ENCODE data around the gene FGD5.

The FGD5 gene

GRCh38 chr3:14857506-14857905 lies 38.7 kb downstream of the FGD5 start:
- DNase-seq, result no peak

DNA sequence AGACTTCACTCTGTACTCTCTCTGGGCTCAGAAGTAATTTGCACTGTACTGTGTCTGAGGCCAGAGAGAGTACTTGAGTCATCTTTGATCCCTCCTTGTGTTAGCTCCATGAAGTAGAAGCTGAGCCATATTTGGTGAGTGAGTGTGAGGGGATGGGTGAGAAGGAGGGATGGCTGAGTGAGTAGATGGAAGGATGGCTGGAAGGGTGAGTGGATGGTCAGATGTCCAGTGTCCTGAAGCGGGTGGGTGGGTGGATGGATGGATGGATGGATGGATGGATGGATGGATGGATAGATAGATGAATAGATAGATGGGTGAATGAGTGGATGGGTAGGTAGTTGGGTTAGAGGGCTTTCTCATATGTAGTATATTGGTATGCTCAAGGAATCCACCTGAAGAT lies 39.3 kb downstream of the FGD5 start:
- DNase-seq, result no peak

DNA sequence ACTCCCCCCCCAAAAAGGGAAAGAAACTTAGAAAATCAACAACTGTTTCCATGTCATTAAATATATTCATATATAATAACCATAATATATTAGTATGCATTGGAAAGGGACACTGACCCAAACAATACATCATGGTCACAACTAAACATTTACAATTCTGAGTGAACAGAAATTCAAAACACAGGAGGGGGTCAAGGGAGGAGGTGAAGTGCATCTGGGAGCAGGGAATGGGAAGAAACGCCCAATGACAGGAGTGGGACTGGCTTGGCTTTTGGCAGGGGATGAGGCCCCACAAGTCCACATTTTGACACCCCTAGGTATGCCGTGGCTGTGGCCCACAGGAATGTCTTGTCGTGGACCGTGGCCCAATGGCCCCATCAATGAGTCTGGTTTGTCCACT lies 41.1 kb downstream of the FGD5 start:
- no peak for DNase-seq

DNA sequence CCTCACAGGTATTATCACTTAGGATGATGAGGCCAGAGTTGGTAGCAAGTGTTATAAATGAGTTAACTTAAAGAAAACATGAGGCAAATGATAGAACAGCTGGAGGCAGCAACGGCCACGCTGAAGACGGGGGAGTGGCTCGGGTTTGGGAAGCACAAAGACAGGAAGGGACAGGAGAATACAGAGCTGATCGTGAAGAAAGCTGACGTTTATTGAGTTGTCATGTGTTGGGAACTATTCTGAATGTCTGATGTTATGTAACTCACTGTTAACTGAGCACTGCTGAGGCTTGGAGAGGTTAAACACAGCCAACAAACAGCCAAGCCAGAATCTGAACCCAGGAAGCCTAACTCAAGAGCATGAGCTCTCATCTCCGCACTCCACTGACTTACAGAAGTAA lies 42.3 kb downstream of the FGD5 start:
- DNase-seq, result no peak

DNA sequence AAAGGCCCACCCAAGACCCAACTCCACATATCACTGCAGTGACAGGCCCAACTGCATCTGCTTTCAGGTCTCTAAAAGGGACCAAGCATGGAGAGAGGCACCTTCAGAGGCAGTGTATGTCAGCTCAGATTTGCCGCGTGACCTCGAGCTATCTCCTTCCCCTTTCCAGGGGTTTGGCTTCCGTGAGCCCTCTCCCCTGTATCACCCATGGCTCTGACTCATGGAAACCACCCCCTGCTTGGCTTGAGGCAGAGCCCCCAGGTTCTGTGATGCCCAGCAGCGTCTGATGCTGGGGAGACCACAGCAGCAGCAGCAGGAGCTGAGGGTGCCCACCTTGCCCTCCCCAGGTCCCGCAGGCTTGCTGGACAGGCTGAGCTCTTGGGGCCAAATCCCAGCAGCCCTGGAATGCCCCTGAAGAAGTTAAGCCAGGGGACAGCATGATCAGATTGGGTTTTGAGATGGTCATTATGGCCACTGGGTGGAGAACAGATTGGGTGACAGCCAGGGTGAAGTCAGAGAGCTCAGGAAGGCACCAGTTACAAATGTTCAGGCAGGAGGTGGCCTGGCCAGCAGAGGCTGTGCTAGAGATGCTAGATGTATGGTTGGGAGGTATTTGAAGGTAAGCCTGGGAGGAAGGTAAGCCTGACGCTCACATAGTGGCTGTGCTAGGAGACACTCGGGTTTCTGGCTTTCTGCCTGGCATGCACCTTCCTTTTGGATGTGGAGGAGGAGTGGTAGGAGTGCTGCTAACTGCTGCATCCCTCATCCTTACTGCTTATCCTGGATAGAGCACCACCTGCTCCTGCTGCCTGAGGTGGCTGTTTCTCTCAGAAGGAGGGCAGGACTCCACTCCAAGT lies 42.9 kb downstream of the FGD5 start:
- DNase-seq, result no peak

DNA sequence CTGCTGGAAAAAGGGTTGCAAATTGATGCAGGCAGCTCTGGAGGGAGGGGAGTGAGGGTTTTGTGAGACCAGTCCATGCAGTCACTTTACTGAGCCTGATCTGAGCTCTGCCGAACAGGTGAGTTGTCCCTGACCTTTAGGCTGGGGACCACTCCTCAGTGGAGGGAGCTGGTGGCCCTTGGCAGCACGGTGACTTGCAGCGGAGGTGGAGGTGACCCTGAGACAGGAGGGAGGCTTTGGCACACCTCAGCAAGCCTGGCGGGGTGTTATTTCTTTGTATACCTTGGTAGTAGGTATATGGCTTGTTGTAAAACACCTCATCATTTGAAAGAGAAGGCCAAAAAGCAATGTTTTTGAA lies 43.5 kb downstream of the FGD5 start:
- DNase-seq, result no peak

DNA sequence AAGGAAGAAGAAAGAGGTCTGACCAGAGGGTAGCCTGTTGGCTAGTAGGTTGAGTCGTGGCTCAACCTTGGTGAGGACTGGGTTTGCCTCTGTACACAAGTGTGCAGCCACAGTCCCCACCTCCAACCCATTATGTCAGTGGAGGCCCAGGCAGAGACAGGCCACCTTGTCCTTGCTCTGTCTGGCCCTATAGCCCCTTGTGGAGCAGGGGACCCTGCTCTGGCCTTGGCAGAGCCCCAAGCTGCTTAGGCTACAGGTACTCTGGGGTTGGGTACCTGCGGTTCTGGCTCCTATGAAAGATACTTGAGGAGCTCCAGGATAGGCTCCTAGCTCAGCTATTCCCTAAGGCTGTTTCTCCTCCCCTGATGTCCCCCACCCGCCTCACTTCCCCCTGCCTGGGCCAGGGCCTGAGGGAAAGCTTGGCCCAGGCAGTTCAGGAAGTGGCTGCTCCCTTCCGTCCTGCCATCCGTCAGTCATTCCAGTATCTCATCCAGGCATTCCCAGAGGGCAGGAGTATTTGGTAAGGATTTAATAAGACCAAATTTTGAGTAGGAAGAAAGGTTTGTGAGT lies 44.0 kb downstream of the FGD5 start:
- no peak for DNase-seq

DNA sequence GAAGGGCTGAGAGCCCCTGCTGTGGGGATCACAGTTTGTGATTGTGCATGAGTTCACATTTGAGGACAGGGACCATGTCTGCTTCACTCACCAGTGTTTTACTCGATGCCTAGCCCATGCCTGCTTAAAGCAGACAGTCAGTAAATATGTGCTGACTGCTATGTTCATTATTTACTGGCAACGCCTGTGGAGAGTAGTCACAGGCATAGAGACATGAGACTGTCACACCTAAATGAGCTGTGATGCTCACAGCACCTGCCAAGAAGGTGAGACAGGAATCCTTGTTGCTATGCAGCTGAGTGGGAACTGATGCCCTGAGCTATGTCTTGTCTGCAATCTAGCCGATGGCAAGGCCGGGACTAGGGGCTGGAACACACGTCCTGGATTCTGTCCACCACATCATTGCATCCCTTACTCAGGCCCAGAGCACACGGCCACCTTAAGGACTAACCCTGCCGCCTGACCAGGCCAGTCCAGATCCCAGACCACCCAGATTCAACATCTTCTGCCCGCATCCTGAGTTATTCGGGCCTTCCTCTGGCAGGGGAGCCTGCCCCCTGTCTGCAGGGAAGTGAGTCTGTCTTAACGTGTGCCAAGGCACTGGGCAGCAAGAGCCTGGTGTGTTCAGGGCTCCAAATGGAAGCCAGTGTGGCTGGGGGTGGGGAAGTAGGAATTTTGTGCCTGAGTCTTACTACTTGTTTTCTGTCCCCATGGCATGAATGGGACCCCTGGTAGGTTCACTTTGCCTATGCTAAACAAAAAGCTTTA lies 44.8 kb downstream of the FGD5 start:
- no peak for DNase-seq

DNA sequence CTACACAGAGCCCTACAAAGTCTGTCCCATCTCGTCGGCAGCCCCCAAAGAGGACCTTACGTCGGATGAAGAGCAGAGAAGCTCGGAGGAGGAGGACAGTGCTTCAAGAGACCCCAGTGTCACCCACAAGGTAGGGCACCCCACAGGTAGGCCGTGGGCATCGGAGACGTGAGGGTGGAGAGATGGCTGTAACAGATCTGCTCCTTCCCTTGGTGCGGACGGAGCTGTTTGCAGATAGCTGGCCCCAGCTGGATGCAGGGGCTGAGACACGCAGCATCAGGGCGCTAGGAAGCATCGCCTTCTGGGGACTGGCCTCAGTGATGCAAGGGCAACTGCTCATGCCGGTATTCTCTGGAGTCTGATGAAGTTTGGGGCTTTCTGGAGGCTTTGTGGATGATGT lies 45.4 kb downstream of the FGD5 start:
- no peak for DNase-seq

DNA sequence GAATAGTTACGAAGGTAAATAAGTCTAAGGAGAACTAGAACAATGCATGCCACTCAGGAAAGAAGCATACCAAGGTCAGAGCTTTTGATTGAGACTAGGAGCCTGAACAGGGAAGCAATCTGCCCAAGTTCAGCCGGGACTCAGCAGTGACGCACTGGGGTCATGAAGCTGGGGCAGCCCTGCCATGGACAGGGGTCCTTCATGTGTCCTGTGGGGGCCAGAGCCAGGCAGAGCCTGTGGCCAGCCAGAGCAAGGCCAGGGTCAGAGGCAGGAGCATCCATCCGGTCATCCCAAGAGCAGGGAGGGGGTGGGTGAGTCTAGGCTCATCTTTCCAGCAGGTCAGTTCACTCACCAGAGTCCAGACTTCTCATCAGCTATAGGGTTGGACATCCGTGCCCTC lies 47.9 kb downstream of the FGD5 start:
- no peak for DNase-seq

DNA sequence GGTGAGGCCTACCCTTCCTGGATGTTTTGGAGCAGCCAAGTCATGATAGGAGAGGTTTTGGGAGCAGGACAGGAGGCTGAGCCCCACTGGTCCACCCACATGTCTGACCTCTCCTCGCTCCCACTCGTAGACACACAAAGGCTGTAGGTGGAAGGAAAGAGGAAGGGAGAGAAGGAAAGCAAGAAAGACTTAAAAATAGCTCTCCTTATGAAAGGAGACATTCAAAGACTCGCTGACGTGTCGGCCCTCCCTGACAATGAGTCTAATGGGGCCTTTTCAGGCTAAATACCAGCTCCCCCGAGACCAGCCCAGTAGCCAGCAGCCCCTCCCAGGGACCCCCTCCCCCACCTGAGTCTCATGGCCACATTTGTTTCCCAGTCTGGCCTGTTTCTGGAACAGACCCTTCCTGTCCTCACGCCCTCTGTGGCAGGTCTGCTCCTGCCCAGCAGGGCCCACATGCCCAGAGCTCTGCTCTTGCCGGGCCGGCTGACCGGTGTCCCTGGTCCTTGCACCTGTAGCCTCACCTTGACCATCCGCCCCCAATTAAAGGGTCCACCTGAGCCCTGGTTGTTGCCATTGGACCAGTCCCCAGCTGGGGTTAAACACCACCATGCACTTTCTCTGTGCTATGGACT lies 49.3 kb downstream of the FGD5 start:
- DNase-seq, result no peak

DNA sequence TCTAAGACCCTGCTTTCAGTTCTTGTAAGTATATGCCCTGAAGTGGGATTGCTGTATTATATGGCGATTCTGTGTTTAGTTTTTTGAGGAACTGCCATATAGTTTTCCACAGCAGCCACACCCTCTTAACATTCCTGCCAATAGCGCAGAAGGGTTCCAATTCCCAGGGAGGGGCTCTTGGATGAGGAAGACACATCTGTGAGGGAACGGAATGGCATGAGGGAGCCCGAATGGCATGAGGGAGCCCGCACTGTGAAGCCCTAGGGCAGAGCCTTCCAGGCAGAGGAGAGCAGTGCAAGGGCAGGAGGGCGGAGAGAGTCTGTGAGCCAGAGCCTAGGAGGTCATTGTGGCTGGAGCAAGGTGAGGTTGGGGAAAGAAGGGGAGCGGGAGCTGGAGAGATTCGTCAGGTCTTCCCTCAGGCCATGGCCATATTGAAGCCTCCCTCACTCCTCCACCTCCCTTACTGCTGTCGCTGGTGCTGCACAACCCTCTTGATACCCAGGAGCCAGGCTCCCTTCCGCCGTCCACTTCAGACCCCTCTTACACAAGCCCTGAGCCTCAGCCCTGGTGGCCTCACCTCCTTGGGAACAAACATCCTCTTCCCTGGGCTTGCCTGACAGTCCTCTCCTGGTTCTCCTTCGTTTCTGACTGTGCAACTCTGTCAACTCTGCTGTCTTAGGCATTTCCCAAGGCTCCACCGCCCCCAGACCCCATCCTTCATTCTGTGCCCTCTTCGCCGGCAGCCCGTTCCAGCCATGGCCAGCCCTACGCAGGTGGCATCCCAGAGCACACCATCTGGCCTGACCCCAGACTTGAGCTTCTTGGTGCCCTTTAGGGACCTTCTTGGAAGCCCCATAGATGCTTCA lies 51.4 kb downstream of the FGD5 start:
- DNase-seq, result no peak

DNA sequence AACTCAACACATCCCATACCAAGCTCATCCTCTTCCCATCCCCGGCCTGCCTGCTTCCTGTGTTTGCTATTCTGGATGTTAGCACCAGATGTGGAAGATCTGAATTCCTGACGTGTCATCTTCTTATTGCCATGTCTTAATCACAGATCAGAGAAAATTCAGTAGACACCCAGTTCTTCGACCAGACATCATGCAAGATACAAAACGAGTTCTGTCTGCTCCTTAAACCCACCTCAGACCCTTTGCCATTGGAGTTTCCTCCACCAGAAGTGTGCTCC lies 52.0 kb downstream of the FGD5 start:
- no peak for DNase-seq

GRCh38 chr3:14871456-14872200 lies 52.9 kb downstream of the FGD5 start:
- DNase-seq, result no peak

GRCh38 chr3:14872706-14873105 lies 53.9 kb downstream of the FGD5 start:
- DNase-seq, result no peak

- DNase-seq, result no peak
Observed at GRCh38 chr3:14874784-14875183, 56.0 kb downstream of the FGD5 start.

DNA sequence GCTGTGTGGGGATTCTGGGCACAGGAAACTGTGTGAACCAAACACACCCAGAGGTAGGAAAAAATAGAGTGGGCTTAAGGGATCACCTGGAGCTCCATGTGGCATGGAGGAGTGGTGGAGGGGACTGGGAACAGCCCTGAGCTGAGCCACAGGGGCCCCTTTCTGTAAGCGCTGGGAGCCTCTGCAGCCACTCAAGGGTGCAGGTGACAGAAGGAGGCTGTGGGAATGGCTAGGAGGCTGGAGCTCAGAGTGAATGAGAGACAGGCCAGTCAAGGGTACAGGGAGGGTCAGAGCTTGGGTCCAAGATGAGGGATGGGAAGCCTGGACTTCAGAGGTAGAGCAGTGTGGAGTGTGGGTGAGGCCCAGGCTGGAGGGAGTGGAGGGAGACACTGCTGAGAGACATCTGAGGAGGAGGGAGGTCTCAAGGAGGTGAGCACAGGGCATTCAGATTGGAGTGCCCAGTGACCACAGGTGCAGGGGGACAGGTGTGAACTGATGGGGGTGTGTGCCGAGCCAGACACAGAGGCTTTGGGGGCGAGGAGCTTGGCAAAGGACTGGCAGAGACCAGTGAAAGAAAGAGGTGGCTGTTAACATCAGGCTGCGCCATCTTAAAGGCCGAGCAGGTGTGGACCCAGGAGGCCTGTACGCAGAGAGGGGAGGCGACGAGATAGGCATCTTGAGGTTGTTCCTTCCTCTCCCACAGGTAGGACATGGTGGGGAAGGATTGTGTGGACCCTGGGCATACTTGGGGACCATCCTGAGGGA lies 56.8 kb downstream of the FGD5 start:
- DNase-seq, result no peak

- DNase-seq, result no peak
Observed at GRCh38 chr3:14876921-14877333, 58.2 kb downstream of the FGD5 start.

DNA sequence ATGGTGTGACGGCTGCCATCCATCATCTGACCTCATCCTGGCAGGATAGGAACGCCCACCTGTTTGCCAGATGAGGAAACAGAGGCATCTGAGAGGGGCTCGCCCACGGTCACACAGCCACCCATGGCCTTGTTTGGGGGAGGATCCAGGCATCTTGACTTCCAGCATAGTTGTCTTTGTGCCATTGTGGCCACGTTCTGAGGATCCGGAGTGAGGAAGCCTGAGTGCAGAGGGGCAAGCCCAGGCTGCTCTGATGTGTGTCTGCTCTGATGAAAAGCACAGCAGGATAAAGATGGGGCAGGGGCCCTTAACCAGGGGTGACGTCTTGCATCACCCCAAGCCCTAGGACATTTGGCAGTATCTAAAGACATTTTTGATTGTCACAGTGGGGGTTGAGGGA lies 58.7 kb downstream of the FGD5 start:
- no peak for DNase-seq

DNA sequence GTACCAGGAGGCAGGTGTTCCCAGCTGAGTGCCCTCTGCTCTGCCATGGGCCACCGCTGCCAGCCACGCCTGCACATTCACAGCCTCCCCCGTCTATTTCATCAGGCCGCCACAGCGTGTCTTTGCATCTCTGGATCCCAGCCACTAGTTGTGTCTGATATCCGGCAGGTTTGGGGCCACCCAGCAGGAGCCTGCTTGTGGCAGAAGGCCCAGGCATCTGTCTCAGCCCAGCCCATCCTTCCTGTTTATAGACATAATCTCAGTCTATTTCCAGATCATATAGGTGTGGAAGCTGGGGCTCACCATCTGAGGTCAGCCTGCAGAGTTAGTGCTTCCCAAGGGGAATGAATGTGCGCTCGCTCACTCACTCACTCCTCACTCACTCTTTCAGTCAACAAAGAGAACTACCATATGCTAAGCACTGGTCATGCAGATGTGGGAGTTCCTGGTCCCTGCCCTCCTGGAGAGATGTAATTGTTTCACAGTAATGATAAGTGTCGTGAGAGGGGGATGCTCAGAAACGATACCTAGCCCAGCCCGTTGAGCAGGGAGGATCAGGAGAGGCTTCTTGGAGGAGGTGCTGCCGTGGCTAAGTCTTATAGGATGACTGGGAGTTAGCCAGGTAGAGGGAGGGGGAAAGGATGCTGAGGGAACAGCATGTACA lies 60.6 kb downstream of the FGD5 start:
- no peak for DNase-seq
